ENCODE data around the gene NIM1K.

DNA sequence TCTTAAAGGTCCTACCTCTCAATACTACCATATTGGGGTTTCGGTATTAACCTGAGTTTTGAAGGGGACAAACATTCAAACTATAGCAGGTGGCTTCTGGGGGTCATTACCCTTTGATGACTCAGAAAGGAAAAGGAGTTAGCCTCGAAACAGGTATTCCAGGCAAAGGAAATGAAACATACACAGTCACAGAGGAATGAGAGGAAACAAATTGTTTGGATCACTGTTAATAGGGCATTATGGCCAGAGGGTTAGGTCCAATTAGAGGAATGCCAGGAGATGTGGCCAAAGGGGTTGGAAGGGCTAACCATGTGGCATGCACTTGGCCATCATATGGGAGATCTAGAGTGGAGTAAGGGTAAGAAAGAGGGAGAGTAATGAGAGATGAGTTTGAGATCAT is 23.9 kb upstream of the NIM1K start:
- TF ChIP-seq, protein P1, sequence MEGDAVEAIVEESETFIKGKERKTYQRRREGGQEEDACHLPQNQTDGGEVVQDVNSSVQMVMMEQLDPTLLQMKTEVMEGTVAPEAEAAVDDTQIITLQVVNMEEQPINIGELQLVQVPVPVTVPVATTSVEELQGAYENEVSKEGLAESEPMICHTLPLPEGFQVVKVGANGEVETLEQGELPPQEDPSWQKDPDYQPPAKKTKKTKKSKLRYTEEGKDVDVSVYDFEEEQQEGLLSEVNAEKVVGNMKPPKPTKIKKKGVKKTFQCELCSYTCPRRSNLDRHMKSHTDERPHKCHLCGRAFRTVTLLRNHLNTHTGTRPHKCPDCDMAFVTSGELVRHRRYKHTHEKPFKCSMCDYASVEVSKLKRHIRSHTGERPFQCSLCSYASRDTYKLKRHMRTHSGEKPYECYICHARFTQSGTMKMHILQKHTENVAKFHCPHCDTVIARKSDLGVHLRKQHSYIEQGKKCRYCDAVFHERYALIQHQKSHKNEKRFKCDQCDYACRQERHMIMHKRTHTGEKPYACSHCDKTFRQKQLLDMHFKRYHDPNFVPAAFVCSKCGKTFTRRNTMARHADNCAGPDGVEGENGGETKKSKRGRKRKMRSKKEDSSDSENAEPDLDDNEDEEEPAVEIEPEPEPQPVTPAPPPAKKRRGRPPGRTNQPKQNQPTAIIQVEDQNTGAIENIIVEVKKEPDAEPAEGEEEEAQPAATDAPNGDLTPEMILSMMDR (IDR thresholded peaks at IDR 0.05; ENCODE audit: low read depth, low read length), result no peak
- TF ChIP-seq EZH2phosphoT487 (IDR thresholded peaks at IDR 0.05; ENCODE audit: low read depth), result no peak

Data from OCI-LY3 (cell line).